ENCODE results near the gene LRCH1. TPM values are rescaled to one million over a fixed set of nuclear protein-coding genes. Genes with fewer than 3 reads are reported as not detected.

Gene LRCH1
- polyA plus RNA-seq, 1 of the 3 experiments (the other 2 are of a cell fraction) = 5.5 TPM

- no peaks in the 10 kb centered on the region for H3K79me2 ChIP-seq (ENCODE audit: insufficient read depth)
- no peaks in the 10 kb centered on the region for H3K9me2 ChIP-seq
- H3K9ac ChIP-seq = no peak overlapping the region
- no peak for DNase-seq
- POLR2A ChIA-PET = no interaction called here
- no peaks in the 10 kb centered on the region for H3K27me3 ChIP-seq (ENCODE audit: insufficient read depth)
- H3K9me3 ChIP-seq = no peaks in the 10 kb centered on the region
- H3K27ac ChIP-seq (ENCODE audit: low read depth in 2 of 2, low read length in 1 of 2) = peak overlapping the region in 1 of 2 experiments; percentile 1; a peak in 1 of 4 replicates
- peaks cover 91 to 97% of the 10 kb centered on the region in 2 experiments for H3K36me3 ChIP-seq (replicated peaks in 1 of 2; ENCODE audit: control insufficient read depth in 1 of 2, insufficient read depth in 2 of 2, low read length in 1 of 2)
- peaks cover 11% of the 10 kb centered on the region for H3F3A ChIP-seq (replicated peaks; ENCODE audit: insufficient read depth)
- no peak overlapping the region for H3K4me2 ChIP-seq
- CTCF ChIA-PET = no interaction called here
- H3K4me1 ChIP-seq (ENCODE audit: control insufficient read depth in 1 of 2, insufficient read depth in 2 of 2, low read depth in 1 of 2, low read length in 1 of 2) = no peaks in the 10 kb centered on the region; a peak in 2 of 4 replicates
- TF ChIP-seq JUND (IDR thresholded peaks at IDR 0.05) (no peak), TCF12 (IDR thresholded peaks at IDR 0.05) (peak; percentile 33; the same call in 1 of the 2 replicates)
- 83% methylated on average over 3 of the region's 3 CpGs for WGBS (ENCODE audit: low lambda C conversion rate)
- H4K20me1 ChIP-seq (ENCODE audit: insufficient read depth) = no peaks in the 10 kb centered on the region
- H3K4me3 ChIP-seq (ENCODE audit: low read depth in 2 of 2, low read length in 1 of 2) = no peak overlapping the region
- H2AFZ ChIP-seq (ENCODE audit: low read depth) = no peak overlapping the region
These were observed 225.1 kb downstream of the LRCH1 start for GRCh38 chr13:46778095-46778494.

- Histone ChIP-seq H3K4me2 (no peak overlapping the region), H3K36me3 (replicated peaks in 1 of 2; ENCODE audit: control insufficient read depth in 1 of 2, insufficient read depth in 2 of 2, low read length in 1 of 2) (peaks cover 91 to 97% of the 10 kb centered on the region in 2 experiments), H3K9me3 (no peaks in the 10 kb centered on the region), H3K4me1 (ENCODE audit: control insufficient read depth in 1 of 2, insufficient read depth in 2 of 2, low read depth in 1 of 2, low read length in 1 of 2) (no peaks in the 10 kb centered on the region; a peak in 2 of 4 replicates), H3K9ac (no peak overlapping the region), H3K27ac (ENCODE audit: low read depth in 2 of 2, low read length in 1 of 2) (peak overlapping the region in 1 of 2 experiments; percentile 1; a peak in 1 of 4 replicates), H3K27me3 (ENCODE audit: insufficient read depth) (no peaks in the 10 kb centered on the region), H3K4me3 (ENCODE audit: low read depth in 2 of 2, low read length in 1 of 2) (no peak overlapping the region), H4K20me1 (ENCODE audit: insufficient read depth) (no peaks in the 10 kb centered on the region), H3K9me2 (no peaks in the 10 kb centered on the region), H2AFZ (ENCODE audit: low read depth) (no peak overlapping the region), H3K79me2 (ENCODE audit: insufficient read depth) (no peaks in the 10 kb centered on the region), H3F3A (replicated peaks; ENCODE audit: insufficient read depth) (peaks cover 11% of the 10 kb centered on the region)
- ChIA-PET CTCF (no interaction called here), POLR2A (no interaction called here)
- DNase-seq = no peak
- TF ChIP-seq USF1 (IDR thresholded peaks at IDR 0.05; ENCODE audit: borderline replicate concordance, low read depth) (no peak), NFIC (IDR thresholded peaks at IDR 0.05; ENCODE audit: borderline replicate concordance) (peak; percentile 47; the same call in 1 of the 2 replicates), YY1 (IDR thresholded peaks at IDR 0.05; ENCODE audit: low read depth) (no peak), JUND (IDR thresholded peaks at IDR 0.05) (peak; percentile 10; the same call in 1 of the 2 replicates), TCF12 (IDR thresholded peaks at IDR 0.05) (peak; percentile 15; the same call in 1 of the 2 replicates), SMC3 (IDR thresholded peaks at IDR 0.05; ENCODE audit: low read depth, low read length) (no peak), USF2 (IDR thresholded peaks at IDR 0.05; ENCODE audit: borderline replicate concordance, low read depth, low read length) (no peak)
- 95% methylated on average over 2 of the region's 2 CpGs for WGBS (ENCODE audit: low lambda C conversion rate)
These were observed 225.9 kb downstream of the LRCH1 start for GRCh38 chr13:46778890-46779289.

GRCh38 chr13:46782066-46782465 is 229.1 kb downstream of the LRCH1 start:
- no peaks in the 10 kb centered on the region for H3K9me3 ChIP-seq
- peaks cover 11% of the 10 kb centered on the region for H3F3A ChIP-seq (replicated peaks; ENCODE audit: insufficient read depth)
- no peak for DNase-seq
- H3K9ac ChIP-seq = no peak overlapping the region
- H3K36me3 ChIP-seq (replicated peaks in 1 of 2; ENCODE audit: control insufficient read depth in 1 of 2, insufficient read depth in 2 of 2, low read length in 1 of 2) = peaks cover 91 to 97% of the 10 kb centered on the region in 2 experiments
- H3K4me3 ChIP-seq (ENCODE audit: low read depth in 2 of 2, low read length in 1 of 2) = no peak overlapping the region
- no peak overlapping the region for H3K4me2 ChIP-seq
- no peaks in the 10 kb centered on the region for H3K27me3 ChIP-seq (ENCODE audit: insufficient read depth)
- no peaks in the 10 kb centered on the region for H4K20me1 ChIP-seq (ENCODE audit: insufficient read depth)
- no peaks in the 10 kb centered on the region for H3K79me2 ChIP-seq (ENCODE audit: insufficient read depth)
- ChIA-PET POLR2A (no interaction called here), CTCF (interaction anchor here (1.3 kb wide), 1 partner anchor 17 kb away, joined by 4 read pairs; no protein-coding TSS in a partner anchor)
- no peak overlapping the region for H3K27ac ChIP-seq (ENCODE audit: low read depth in 2 of 2, low read length in 1 of 2)
- no peak overlapping the region for H2AFZ ChIP-seq (ENCODE audit: low read depth)
- H3K9me2 ChIP-seq = no peaks in the 10 kb centered on the region
- no peak for TF ChIP-seq GABPA (IDR thresholded peaks at IDR 0.05; ENCODE audit: low read depth)
- no peak for TF ChIP-seq SIN3A (IDR thresholded peaks at IDR 0.05; ENCODE audit: borderline replicate concordance, low read depth, low read length)
- TF ChIP-seq CHD2 (IDR thresholded peaks at IDR 0.05; ENCODE audit: low read length, partially characterized antibody) = no peak
- no peak for TF ChIP-seq TCF12 (IDR thresholded peaks at IDR 0.05)
- no peak for TF ChIP-seq ELF1 (IDR thresholded peaks at IDR 0.05)
- TF ChIP-seq TAF1 (IDR thresholded peaks at IDR 0.05; ENCODE audit: borderline replicate concordance, low read depth, low read length) = no peak
- no peak for TF ChIP-seq IRF3 (IDR thresholded peaks at IDR 0.05; ENCODE audit: low read depth, low read length)
- TF ChIP-seq EP300 (IDR thresholded peaks at IDR 0.05; ENCODE audit: borderline replicate concordance in 1 of 2, low read depth in 1 of 2, low read length in 1 of 2) = no peak
- no peak for TF ChIP-seq ZBTB33 (IDR thresholded peaks at IDR 0.05; ENCODE audit: borderline replicate concordance, low read depth)
- no peak for TF ChIP-seq USF1 (IDR thresholded peaks at IDR 0.05; ENCODE audit: borderline replicate concordance, low read depth)
- no peaks in the 10 kb centered on the region; a peak in 2 of 4 replicates for H3K4me1 ChIP-seq (ENCODE audit: control insufficient read depth in 1 of 2, insufficient read depth in 2 of 2, low read depth in 1 of 2, low read length in 1 of 2)
- WGBS (ENCODE audit: low lambda C conversion rate) = 100% methylated on average over 1 of the region's 1 CpG

Data from SK-N-SH (cell line).